T-helper 2 cell treated with Interferon-gamma antibody and Interleukin-4, amounts not matched to agents 100 ng/mL and 5 ng/mL, for 36 hours (primary cell): Measurements from ENCODE around the gene FRAS1. TPM values are rescaled to one million over a fixed set of nuclear protein-coding genes. Genes with fewer than 3 reads are reported as not detected.

Source experiments
- intact Hi-C: fragments of 100-400 bp; cut with micrococcal nuclease; formaldehyde crosslinking; loops from one replicate; pipeline ENCODE4 v1.15.1; 2023
- total RNA-seq: library from RNA; stranded (reverse); gene quantifications from 2 replicates; pipeline ENCODE4 v1.2.3, GENCODE V29; 2022

Gene FRAS1
- total RNA-seq, 1 donor from 2014 or later, result not detected

DNA sequence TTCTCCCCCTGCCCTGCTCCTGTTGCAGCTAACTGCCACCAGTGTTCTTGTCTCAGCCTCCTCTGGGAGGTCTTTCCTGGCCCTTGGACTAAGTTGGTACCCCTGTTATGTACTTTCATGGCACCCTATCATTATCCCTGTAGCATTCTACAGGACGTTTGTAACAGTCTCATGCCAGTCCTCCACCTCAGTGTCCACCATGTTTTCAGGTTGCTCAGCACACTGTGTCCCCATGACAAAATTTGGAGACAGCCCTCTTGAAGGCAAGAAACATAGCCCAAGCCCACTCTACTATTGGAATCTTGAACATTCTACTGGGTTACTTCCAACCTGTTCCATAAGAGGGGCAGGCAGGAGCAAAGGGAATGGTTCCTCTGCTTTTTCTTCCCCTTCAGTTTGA is 300.0 kb downstream of the FRAS1 start:
- intact Hi-C loops, result no loop called here

- intact Hi-C loops, result no loop called here
These were observed 303.3 kb downstream of the FRAS1 start for GRCh38 chr4:78360466-78360865.

- intact Hi-C loops, result no loop called here
These were observed 304.5 kb downstream of the FRAS1 start for GRCh38 chr4:78361621-78362120.

- intact Hi-C loops, result no loop called here
These were observed 305.2 kb downstream of the FRAS1 start for GRCh38 chr4:78362310-78362709.

- intact Hi-C loops, result no loop called here
These were observed 306.0 kb downstream of the FRAS1 start for GRCh38 chr4:78363031-78363570.

DNA sequence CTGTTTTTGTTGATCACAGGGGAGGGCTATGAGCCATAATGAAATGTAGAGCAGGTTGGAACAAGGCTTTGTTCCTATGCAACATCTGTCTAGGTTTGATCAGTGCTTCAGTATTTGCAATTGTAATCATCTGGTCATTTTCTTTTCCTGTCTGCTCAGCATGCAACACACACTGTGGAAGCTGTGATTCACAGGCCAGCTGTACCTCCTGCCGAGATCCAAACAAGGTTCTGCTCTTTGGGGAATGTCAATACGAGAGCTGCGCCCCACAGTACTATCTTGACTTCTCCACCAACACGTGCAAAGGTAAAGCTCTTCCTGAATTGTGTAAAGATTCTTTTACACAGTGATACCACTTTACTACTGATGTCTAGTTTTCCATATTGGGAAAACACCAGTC is 312.6 kb downstream of the FRAS1 start:
- intact Hi-C loops, result no loop called here

DNA sequence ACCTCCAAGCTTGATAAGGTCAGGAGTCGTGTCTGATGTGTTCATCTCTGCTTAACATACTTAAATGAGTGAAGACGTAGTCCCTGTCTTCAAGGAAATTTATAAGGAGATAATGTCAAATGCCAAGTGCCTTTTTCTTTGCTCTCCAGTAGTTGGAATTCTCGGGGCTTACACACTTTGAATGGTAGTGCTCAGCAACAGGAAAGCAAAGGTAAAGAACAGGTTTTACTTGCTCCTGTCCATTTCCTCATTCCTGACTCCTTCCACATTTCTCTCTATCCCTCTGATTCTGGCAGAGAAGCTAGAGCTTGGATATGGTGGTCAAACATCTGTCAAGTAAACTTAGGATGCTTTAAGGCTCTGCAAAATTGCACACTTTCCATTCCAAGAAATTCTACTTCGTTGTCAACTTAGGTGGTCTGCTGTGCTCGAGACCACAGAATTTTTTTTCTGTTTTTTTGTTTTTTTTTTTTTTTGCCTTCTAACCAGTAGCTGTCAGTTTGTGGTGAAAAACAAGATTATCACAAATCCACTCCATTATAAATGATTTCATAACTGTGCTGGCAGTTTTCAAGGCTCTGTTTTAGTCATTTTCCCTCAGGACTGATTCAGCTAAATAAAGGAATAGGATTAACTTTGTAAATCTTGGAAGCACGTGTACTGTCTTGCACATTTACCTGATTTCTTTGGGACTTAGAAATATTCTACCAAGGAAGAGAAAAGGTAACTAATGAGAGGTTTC is 313.7 kb downstream of the FRAS1 start:
- intact Hi-C loops, result no loop called here

GRCh38 chr4:78372355-78372988 is 315.3 kb downstream of the FRAS1 start:
- intact Hi-C loops, result no loop called here

GRCh38 chr4:78377555-78377954 is 320.4 kb downstream of the FRAS1 start:
- intact Hi-C loops, result no loop called here

DNA sequence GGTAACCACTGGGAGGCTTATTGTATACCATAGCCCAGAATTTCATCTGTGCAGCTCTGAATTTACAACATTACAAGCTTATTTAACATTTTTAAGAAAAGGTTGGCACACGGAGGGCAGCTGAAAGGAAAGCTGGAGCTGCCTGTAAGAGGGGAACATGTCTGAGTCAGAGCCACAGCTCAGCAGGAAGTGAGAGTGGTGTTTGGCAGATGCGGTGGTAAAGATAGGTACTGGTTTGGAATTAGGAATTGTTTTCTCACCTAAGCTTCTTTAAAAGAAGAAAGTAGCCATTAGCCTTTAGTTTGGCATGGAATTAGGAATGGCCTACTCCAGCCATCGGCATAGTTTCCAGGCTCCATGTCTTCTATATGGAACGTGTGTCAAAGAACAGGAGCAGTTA is 321.9 kb downstream of the FRAS1 start:
- intact Hi-C loops, result no loop called here

DNA sequence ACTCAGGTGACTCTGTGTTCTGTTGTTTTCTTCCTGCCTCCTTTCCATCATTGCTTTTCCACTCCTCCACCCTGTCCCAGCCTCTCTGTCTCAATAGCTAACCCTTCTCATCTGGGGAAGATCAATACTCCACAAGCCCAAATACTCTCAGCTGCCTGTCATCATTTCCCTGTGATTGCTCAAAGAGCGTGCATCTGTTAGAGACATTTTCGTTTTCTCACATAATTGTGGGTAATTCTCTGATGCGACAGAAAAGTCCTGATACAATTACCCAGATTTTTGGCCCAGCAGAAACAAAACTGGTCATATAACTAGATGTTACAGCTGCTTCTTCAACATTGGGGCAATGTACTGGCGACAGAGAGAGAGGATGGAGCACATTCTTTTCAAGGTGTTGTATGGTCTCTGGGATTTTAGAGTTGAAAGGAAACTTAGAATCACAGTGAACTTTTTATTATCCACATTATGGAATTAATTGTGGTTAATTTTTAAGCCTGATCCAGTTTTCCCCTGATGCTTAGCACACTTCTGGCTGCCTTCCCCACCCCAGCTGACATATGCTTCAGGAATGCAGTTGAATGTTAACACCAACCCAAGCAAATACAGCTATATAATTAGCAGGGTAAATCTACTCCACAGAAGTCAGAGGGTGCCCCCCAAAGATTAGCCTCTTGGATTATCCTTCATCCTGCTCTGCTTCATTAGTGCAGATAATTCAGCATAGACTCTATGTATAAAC is 323.0 kb downstream of the FRAS1 start:
- intact Hi-C loops, result no loop called here

DNA sequence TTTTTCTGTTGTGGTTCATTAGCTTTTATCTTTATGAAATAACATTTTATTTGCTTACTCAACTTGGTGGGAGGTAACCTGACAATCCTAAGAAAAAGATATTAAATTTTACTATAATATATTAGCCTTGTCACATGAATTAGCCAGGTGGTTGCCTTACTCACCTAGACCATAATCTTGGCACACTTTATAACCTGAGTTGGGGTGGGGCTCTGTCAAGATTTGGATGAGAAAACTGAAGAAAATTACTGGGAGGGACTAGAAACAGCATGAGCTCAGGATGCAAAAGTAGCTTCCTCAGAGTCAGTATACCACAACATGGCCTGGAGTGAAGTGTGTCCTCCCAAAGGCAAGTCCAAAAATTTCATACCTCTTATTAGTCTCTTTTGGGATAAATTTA is 329.6 kb downstream of the FRAS1 start:
- intact Hi-C loops, result no loop called here

DNA sequence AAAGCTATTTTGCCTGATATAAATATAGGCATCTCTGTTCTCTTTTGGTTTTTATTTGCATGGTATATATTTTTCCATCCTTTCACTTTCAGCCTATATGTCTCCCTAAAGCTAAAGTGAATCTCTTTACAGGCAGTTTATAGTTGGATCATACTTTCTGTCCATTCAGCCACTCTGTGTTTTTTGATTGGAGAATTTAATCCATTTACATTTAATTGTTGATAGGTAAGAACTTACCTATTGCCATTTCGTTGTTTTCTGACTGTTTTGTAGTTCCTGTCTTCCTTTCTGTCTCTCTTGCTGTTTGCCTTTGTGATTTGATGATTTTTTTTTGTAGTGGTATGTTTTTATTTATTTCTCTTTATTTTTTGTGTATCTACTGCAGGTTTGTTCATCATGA is 338.5 kb downstream of the FRAS1 start:
- intact Hi-C loops, result no loop called here

DNA sequence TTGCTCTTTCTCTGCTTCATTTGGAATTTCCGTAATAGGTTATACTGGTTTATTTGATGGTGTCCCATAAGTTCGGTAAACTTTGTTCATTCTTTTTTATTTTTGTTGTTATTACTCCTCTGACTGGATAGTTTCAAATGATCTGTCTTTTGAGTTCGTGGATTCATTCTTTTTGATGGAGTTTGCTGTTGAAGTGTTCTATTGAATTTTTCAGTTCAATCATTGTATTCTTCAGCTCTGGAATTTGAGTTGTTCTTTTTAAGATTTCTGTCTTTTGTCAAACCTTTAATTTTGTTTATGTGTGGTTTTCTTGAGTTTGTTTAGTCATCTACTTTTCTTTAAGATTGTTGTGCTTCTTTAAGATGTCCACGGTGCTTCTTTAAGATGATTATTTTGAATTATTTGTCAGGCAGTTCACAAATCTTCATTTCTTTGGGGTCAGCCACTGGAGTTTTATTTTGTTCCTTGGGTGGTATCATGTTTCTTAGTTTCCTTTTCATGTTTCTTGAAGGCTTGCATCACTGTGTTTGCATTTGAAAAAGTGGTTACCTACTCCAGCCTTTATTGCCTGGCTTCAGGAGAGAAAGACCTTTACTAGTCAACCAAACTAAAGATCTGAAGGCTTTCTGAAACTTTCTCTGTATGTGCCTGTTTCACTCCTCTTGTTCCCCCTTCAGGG is 339.6 kb downstream of the FRAS1 start:
- intact Hi-C loops, result no loop called here

DNA sequence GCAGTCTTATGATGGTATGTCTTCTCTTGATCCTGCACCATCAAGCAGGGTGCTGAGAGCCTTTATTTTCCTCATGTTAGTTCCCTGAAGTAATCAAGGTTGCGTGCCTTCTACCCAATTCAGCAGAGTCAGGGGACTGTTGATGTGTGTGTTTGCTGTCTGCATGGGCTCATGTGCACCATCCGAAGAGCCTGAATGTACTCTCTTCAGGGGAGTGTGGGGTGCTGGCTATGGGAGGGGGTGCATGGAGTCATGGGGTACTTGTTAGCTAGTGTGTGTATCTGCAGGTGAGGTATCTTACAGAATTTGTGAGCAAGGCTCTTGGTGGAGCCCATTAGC is 340.1 kb downstream of the FRAS1 start:
- intact Hi-C loops, result no loop called here

DNA sequence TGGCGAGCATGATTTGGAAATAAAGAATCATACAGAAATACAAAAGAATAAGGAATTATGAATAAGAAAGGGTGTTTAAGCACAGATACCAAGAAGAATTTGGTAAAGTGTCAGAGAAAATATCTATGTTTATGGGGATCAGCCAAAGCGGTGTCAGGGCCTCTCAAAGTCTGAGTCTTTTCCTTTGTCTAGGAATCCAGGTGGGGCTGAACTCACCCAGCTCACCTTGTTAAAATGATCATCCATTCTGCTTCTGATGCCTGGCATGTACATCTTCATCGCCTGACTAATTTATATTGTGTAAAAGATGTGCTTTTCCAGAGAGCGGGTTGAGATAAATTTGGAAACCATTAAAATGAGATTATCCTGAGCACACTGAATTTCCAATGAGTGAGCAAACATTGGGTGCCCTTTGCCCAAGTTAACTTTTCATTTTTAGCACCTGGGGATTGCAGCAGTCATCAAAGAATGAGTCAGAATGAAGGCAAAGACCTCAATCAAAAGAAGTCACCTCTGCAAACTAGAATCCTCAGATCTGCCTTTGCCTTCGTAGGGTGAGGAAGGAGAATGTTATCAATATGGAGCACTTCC is 352.6 kb downstream of the FRAS1 start:
- intact Hi-C loops, result no loop called here

- intact Hi-C loops, result no loop called here
These were observed 353.1 kb downstream of the FRAS1 start for GRCh38 chr4:78410225-78410624.

DNA sequence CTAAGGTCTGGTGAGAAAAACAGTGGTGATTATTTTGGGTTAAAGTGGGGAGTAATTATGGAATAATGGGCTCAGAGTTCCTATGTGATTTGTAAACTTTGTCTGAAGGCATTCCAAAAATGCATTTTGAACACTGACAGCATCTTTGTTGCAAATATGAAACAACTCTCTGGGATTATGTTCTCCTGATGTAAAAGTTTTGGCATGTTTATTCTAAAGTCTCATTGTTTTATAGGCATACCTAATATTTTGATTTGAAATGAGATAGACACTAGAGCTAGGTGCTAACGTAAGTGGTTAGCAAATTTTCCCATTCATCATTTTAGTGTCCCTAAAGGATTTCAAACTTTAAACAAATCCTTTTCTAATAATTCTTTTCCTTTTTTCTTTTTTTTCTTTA is 353.6 kb downstream of the FRAS1 start:
- intact Hi-C loops, result no loop called here

DNA sequence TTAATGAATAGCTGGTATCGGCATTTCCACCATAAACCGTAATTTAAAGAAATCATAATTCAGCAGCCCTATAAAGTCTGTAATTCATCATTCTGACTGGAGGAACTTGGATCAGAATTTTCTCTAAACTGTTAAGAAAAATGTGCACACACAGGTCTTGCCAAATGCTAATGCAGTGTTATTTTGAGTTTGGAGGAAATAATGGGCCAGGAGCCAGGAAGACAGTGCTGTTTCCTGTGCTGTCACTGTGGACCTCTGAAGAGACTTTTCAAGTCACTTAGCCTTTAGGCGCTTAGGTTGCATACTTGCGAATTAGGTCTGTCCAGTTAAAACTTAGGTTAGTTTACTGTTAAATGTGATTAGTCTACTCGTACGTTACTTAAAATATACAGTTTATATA is 357.0 kb downstream of the FRAS1 start:
- intact Hi-C loops, result no loop called here

- intact Hi-C loops, result no loop called here
These were observed 360.5 kb downstream of the FRAS1 start for GRCh38 chr4:78417603-78418002.

GRCh38 chr4:78418406-78418805 is 361.3 kb downstream of the FRAS1 start:
- intact Hi-C loops, result no loop called here
